Panc1 (cell line): ENCODE results near the gene NKX6-2.

Source experiments
- POLR2AphosphoS5 ChIP-seq: IDR thresholded peaks from 2 replicates; pipeline ENCODE4 v1.6.1; 2012; ENCODE audit warnings: mild to moderate bottlenecking, low read depth, low read length, moderate library complexity
- SIN3A ChIP-seq: IDR thresholded peaks from 2 replicates; pipeline ENCODE4 v1.6.1; 2012; ENCODE audit warnings: low read depth, mild to moderate bottlenecking, low read length, moderate library complexity, borderline replicate concordance; ENCODE audit not compliant: insufficient read depth
- TF ChIP-seq, protein P1 (sequence below): fragments of 450-650 bp; IDR thresholded peaks from 2 replicates; pipeline ENCODE4 v1.5.1; 2017; ENCODE audit warnings: mild to moderate bottlenecking
- TF ChIP-seq, protein P2 (sequence below), 2 experiments: IDR thresholded peaks; 2 replicates each; pipeline ENCODE4 v1.6.1; 2011 to 2012; ENCODE audit warnings: low read depth in 2 of 2, control low read depth in 1 of 2, low read length in 1 of 2, mild to moderate bottlenecking in 1 of 2, moderate library complexity in 1 of 2; ENCODE audit not compliant: insufficient read depth in 1 of 2

DNA sequence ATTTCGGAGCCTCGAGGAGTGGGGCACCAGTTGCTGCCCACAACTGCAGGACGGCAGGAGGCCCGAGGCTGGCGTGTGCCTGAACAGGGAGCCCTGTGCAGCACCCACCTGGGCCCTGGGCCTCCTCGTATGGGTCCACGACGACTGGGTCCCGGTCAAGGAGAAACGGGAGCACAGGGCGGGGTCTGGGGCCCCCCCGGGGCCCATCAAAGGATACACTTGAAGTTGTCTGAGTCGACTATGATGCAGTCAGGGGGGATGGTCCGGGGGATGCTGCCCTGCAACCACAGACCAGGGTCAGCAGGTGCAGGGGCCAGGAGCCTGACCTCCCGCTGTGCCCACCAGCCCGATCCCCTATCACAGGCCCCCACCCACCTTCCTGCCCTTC lies 28.5 kb upstream of the NKX6-2 start:
- TF ChIP-seq, protein P1, sequence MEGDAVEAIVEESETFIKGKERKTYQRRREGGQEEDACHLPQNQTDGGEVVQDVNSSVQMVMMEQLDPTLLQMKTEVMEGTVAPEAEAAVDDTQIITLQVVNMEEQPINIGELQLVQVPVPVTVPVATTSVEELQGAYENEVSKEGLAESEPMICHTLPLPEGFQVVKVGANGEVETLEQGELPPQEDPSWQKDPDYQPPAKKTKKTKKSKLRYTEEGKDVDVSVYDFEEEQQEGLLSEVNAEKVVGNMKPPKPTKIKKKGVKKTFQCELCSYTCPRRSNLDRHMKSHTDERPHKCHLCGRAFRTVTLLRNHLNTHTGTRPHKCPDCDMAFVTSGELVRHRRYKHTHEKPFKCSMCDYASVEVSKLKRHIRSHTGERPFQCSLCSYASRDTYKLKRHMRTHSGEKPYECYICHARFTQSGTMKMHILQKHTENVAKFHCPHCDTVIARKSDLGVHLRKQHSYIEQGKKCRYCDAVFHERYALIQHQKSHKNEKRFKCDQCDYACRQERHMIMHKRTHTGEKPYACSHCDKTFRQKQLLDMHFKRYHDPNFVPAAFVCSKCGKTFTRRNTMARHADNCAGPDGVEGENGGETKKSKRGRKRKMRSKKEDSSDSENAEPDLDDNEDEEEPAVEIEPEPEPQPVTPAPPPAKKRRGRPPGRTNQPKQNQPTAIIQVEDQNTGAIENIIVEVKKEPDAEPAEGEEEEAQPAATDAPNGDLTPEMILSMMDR = no peak
- no peak for TF ChIP-seq POLR2AphosphoS5
- TF ChIP-seq SIN3A = no peak
- TF ChIP-seq, protein P2, sequence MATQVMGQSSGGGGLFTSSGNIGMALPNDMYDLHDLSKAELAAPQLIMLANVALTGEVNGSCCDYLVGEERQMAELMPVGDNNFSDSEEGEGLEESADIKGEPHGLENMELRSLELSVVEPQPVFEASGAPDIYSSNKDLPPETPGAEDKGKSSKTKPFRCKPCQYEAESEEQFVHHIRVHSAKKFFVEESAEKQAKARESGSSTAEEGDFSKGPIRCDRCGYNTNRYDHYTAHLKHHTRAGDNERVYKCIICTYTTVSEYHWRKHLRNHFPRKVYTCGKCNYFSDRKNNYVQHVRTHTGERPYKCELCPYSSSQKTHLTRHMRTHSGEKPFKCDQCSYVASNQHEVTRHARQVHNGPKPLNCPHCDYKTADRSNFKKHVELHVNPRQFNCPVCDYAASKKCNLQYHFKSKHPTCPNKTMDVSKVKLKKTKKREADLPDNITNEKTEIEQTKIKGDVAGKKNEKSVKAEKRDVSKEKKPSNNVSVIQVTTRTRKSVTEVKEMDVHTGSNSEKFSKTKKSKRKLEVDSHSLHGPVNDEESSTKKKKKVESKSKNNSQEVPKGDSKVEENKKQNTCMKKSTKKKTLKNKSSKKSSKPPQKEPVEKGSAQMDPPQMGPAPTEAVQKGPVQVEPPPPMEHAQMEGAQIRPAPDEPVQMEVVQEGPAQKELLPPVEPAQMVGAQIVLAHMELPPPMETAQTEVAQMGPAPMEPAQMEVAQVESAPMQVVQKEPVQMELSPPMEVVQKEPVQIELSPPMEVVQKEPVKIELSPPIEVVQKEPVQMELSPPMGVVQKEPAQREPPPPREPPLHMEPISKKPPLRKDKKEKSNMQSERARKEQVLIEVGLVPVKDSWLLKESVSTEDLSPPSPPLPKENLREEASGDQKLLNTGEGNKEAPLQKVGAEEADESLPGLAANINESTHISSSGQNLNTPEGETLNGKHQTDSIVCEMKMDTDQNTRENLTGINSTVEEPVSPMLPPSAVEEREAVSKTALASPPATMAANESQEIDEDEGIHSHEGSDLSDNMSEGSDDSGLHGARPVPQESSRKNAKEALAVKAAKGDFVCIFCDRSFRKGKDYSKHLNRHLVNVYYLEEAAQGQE (IDR thresholded peaks at IDR 0.05; ENCODE audit: insufficient read depth in 1 of 2, low read depth in 2 of 2, low read length in 1 of 2) = no peak
